ENCODE data around the gene ZG16B.

ZG16B gene

DNA sequence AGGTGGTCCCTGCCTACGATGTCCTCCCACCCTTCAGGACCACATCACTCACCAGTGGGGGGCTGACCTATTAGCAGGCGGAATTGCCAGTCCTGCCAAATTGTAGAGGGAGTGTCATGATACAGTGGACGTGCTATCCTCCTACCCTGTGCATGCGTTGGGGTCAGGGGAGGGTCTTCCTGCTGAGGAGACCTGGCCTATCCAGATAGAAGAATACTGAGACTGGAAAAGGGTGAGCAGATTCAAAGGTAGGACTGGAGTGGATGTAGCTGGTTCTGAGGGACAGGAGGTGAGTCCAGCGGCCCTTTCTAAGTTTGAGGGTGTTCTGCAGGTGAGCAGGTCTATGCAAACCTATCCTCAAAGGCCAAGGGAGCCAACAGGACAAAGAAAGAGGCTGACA lies 23.8 kb upstream of the ZG16B start:
- peaks cover 0 to 6% of the 10 kb centered on the region in 2 donors for H3K9me3 ChIP-seq (ENCODE audit: control insufficient read depth in 2 of 2, low read length in 2 of 2)
- no peaks in the 10 kb centered on the region for H3K4me1 ChIP-seq (ENCODE audit: control insufficient read depth in 2 of 2, insufficient read depth in 2 of 2, low read length in 2 of 2)
- H3K27me3 ChIP-seq (ENCODE audit: control insufficient read depth in 2 of 2, insufficient read depth in 2 of 2, low read length in 2 of 2) = peaks cover 2 to 5% of the 10 kb centered on the region in 2 donors
- no peak overlapping the region for H3K9ac ChIP-seq (ENCODE audit: low read depth in 1 of 2, low read length in 2 of 2)
- no peaks in the 10 kb centered on the region for H3K36me3 ChIP-seq (ENCODE audit: control insufficient read depth in 2 of 2, insufficient read depth in 2 of 2, low read length in 2 of 2)
- no peak overlapping the region for H3K27ac ChIP-seq (ENCODE audit: low read depth in 2 of 2, low read length in 2 of 2)
- H3K4me3 ChIP-seq (ENCODE audit: low read length in 2 of 2) = no peak overlapping the region

DNA sequence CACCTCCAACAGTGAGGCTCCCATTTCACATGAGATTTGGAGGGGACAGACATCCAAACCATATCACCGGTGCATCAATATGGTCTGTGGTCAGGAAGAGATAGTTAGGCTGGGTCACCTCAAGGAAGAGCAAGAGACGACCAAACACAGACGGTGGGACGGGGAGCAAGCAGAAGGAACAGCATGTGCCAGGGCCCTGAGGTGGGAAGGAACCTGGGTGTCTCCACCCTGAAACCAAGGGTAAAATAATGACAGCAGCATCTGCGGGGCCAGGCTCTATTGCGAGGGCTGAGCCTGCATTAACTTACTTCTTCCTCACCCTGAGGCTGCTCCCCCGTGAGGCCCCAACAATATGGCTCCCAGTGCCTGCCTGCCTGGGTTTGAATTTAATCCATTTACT lies 21.9 kb upstream of the ZG16B start:
- Histone ChIP-seq H3K9ac (ENCODE audit: low read depth in 1 of 2, low read length in 2 of 2) (no peak overlapping the region), H3K9me3 (ENCODE audit: control insufficient read depth in 2 of 2, low read length in 2 of 2) (peaks cover 0 to 6% of the 10 kb centered on the region in 2 donors), H3K36me3 (ENCODE audit: control insufficient read depth in 2 of 2, insufficient read depth in 2 of 2, low read length in 2 of 2) (no peaks in the 10 kb centered on the region), H3K27me3 (ENCODE audit: control insufficient read depth in 2 of 2, insufficient read depth in 2 of 2, low read length in 2 of 2) (peaks cover 5 to 8% of the 10 kb centered on the region in 2 donors), H3K27ac (ENCODE audit: low read depth in 2 of 2, low read length in 2 of 2) (no peak overlapping the region), H3K4me3 (ENCODE audit: low read length in 2 of 2) (no peak overlapping the region), H3K4me1 (ENCODE audit: control insufficient read depth in 2 of 2, insufficient read depth in 2 of 2, low read length in 2 of 2) (no peaks in the 10 kb centered on the region)

GRCh38 chr16:2809149-2809760 lies 20.8 kb upstream of the ZG16B start:
- Histone ChIP-seq H3K36me3 (ENCODE audit: control insufficient read depth in 2 of 2, insufficient read depth in 2 of 2, low read length in 2 of 2) (no peaks in the 10 kb centered on the region), H3K9ac (ENCODE audit: low read depth in 1 of 2, low read length in 2 of 2) (no peak overlapping the region), H3K9me3 (ENCODE audit: control insufficient read depth in 2 of 2, low read length in 2 of 2) (peaks cover 0 to 3% of the 10 kb centered on the region in 2 donors), H3K4me1 (ENCODE audit: control insufficient read depth in 2 of 2, insufficient read depth in 2 of 2, low read length in 2 of 2) (no peaks in the 10 kb centered on the region), H3K27me3 (ENCODE audit: control insufficient read depth in 2 of 2, insufficient read depth in 2 of 2, low read length in 2 of 2) (peaks cover 5 to 8% of the 10 kb centered on the region in 2 donors), H3K4me3 (ENCODE audit: low read length in 2 of 2) (no peak overlapping the region), H3K27ac (ENCODE audit: low read depth in 2 of 2, low read length in 2 of 2) (no peak overlapping the region)

DNA sequence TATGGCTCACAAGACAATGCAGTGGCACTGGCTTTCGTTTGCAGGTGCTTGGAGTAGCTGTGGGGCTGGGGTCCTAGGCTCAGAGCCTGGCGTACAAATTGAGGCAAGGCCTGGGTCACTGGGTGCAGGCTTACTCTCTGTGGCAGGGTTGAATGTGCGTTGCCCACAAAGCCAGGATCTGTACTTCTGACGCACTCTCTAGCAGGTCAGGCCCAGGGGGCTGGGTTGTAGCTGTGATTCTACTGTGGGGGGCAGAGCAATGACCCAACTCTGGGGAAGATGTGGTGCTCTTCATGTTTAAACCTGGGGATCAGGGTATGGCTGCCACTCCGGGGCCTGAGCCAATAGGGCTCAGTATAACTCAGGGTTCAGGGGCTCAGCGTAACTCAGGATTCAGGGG lies 19.5 kb upstream of the ZG16B start:
- H3K9me3 ChIP-seq (ENCODE audit: control insufficient read depth in 2 of 2, low read length in 2 of 2) = no peaks in the 10 kb centered on the region
- H3K27ac ChIP-seq (ENCODE audit: low read depth in 2 of 2, low read length in 2 of 2) = no peak overlapping the region
- no peaks in the 10 kb centered on the region for H3K4me1 ChIP-seq (ENCODE audit: control insufficient read depth in 2 of 2, insufficient read depth in 2 of 2, low read length in 2 of 2)
- H3K36me3 ChIP-seq (ENCODE audit: control insufficient read depth in 2 of 2, insufficient read depth in 2 of 2, low read length in 2 of 2) = no peaks in the 10 kb centered on the region
- H3K9ac ChIP-seq (ENCODE audit: low read depth in 1 of 2, low read length in 2 of 2) = no peak overlapping the region
- peaks cover 5 to 8% of the 10 kb centered on the region in 2 donors for H3K27me3 ChIP-seq (ENCODE audit: control insufficient read depth in 2 of 2, insufficient read depth in 2 of 2, low read length in 2 of 2)
- H3K4me3 ChIP-seq (ENCODE audit: low read length in 2 of 2) = no peak overlapping the region

DNA sequence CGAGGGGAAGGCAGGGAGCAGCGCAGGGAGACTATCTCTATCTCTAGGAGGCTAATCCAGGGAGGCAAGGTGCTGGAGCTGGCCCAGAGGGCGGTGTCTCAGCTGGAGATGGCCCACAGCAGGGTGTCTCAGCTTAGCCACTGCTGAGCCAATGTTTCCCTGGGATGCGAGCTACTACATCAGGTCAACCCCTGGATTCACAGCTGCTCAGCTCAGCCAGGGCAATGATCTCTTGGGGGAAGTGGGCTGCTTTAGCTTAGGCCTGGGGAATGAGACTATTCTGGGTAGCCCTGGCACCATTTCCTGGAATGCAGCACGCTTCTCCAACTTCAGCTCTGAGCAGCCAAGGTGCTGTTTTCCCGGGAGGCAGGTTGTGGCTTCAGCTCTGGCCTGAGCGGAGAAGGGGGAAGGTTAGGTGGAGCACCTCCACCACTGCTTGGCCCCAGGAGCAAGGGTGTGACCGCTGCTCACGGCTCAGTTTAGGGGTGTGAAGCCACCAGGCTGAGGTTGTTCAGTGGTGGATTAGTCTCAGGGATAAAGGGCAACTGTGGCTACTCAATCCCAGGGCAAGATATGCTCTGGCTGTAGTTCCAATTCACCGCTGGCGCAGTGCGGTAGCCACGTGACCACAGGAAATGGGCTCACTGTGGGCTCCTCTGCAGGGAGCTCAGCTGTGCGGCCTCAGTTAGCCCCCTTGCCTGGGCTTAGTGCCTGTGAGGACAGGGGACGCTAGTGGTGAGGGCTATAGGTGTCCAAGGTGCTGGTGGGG lies 18.2 kb upstream of the ZG16B start:
- no peak overlapping the region for H3K27ac ChIP-seq (ENCODE audit: low read depth in 2 of 2, low read length in 2 of 2)
- H3K4me1 ChIP-seq (ENCODE audit: control insufficient read depth in 2 of 2, insufficient read depth in 2 of 2, low read length in 2 of 2) = no peaks in the 10 kb centered on the region
- no peak overlapping the region for H3K9ac ChIP-seq (ENCODE audit: low read depth in 1 of 2, low read length in 2 of 2)
- no peaks in the 10 kb centered on the region for H3K36me3 ChIP-seq (ENCODE audit: control insufficient read depth in 2 of 2, insufficient read depth in 2 of 2, low read length in 2 of 2)
- H3K4me3 ChIP-seq (ENCODE audit: low read length in 2 of 2) = no peak overlapping the region
- H3K27me3 ChIP-seq (ENCODE audit: control insufficient read depth in 2 of 2, insufficient read depth in 2 of 2, low read length in 2 of 2) = peaks cover 0 to 6% of the 10 kb centered on the region in 2 donors
- H3K9me3 ChIP-seq (ENCODE audit: control insufficient read depth in 2 of 2, low read length in 2 of 2) = no peaks in the 10 kb centered on the region

DNA sequence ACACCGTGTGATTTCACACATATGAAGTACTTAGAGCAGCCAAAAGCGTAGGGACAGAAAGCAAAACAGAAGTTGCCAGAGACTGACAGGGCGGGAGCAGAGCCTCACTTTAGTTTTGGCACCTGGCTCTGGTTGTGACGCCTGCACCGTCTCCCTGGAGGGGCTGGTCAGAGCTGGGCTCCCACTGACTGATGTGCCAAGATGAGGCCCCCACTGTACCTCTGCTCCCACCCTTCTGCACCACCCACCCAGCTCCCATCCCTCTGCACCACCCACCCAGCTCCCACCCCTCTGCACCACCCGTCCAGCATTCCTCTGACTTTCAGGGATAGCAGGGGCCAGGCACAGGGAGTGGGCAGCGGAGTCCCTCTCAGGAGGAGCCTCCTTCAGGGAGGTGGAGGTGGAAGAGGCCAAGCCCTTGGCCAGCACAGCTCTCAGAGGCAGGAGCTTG lies 16.3 kb upstream of the ZG16B start:
- Histone ChIP-seq H3K4me3 (ENCODE audit: low read length in 2 of 2) (no peak overlapping the region), H3K27me3 (ENCODE audit: control insufficient read depth in 2 of 2, insufficient read depth in 2 of 2, low read length in 2 of 2) (peaks cover 0 to 6% of the 10 kb centered on the region in 2 donors), H3K36me3 (ENCODE audit: control insufficient read depth in 2 of 2, insufficient read depth in 2 of 2, low read length in 2 of 2) (no peaks in the 10 kb centered on the region), H3K9me3 (ENCODE audit: control insufficient read depth in 2 of 2, low read length in 2 of 2) (no peaks in the 10 kb centered on the region), H3K9ac (ENCODE audit: low read depth in 1 of 2, low read length in 2 of 2) (no peak overlapping the region), H3K4me1 (ENCODE audit: control insufficient read depth in 2 of 2, insufficient read depth in 2 of 2, low read length in 2 of 2) (no peaks in the 10 kb centered on the region), H3K27ac (ENCODE audit: low read depth in 2 of 2, low read length in 2 of 2) (no peak overlapping the region)

DNA sequence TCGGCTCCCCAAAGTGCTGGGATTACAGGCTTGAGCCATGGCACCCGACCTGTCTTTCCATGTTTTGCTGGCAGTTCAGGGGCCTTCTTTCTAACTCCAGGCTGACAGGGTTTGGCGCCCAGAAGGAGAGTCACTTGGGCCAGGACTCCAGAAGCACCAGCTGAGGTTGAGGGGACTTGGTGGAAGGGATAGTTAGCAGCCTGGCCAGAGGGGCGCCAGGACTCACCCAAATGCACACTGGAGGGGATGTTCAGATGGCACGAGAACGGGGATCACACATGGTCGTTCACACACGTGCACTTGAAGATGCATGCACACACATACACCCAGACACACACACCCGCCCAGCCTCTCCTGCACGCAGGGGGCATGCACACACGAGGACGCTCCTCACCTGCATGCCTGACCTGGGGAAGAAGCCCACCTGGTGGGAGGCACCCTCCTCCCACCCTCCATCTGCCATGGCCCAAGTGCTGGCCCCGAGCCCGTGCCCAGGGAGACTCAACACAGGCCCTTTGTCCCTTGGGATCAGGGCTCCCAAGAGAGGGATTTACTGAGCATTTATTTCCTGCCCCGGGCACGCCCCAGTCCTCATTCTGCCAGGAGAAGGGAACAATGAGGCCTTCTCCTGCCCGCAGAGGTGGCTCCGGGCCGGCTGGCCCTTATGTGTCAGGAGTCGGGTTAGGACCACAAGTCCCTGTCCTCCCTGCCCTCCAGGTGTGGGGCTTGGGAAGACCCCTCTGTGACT lies 15.4 kb upstream of the ZG16B start:
- H3K4me3 ChIP-seq (ENCODE audit: low read length in 2 of 2) = no peak overlapping the region
- H3K9ac ChIP-seq (ENCODE audit: low read depth in 1 of 2, low read length in 2 of 2) = no peak overlapping the region
- H3K4me1 ChIP-seq (ENCODE audit: control insufficient read depth in 2 of 2, insufficient read depth in 2 of 2, low read length in 2 of 2) = no peaks in the 10 kb centered on the region
- H3K9me3 ChIP-seq (ENCODE audit: control insufficient read depth in 2 of 2, low read length in 2 of 2) = no peaks in the 10 kb centered on the region
- no peaks in the 10 kb centered on the region for H3K36me3 ChIP-seq (ENCODE audit: control insufficient read depth in 2 of 2, insufficient read depth in 2 of 2, low read length in 2 of 2)
- H3K27ac ChIP-seq (ENCODE audit: low read depth in 2 of 2, low read length in 2 of 2) = no peak overlapping the region
- peaks cover 0 to 6% of the 10 kb centered on the region in 2 donors for H3K27me3 ChIP-seq (ENCODE audit: control insufficient read depth in 2 of 2, insufficient read depth in 2 of 2, low read length in 2 of 2)

DNA sequence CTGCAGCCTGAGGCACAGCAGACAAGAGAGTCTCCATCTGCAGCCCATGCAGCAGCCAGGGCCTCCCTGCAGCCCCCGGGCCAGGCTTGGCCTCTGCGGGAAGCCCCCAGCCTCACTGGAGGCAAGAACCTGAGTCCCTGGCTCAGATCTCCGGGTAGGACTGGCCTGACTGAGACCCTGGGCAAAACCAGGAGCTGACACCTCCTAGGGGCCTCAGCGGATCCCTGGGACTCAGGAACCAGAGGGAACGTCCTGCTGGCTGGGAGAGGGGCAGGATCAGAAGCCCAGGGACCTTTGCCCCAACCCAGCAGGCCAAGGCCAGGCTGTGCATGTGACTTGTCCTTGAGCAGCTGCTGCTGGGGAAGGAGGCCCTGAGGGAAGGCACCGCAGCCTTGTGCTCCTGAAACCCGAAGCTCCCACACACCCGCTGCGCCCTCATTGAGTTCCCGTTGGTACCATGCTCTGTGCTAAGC lies 14.8 kb upstream of the ZG16B start:
- Histone ChIP-seq H3K27ac (ENCODE audit: low read depth in 2 of 2, low read length in 2 of 2) (no peak overlapping the region), H3K27me3 (ENCODE audit: control insufficient read depth in 2 of 2, insufficient read depth in 2 of 2, low read length in 2 of 2) (peaks cover 0 to 6% of the 10 kb centered on the region in 2 donors), H3K9me3 (ENCODE audit: control insufficient read depth in 2 of 2, low read length in 2 of 2) (no peaks in the 10 kb centered on the region), H3K4me1 (ENCODE audit: control insufficient read depth in 2 of 2, insufficient read depth in 2 of 2, low read length in 2 of 2) (no peaks in the 10 kb centered on the region), H3K9ac (ENCODE audit: low read depth in 1 of 2, low read length in 2 of 2) (no peak overlapping the region), H3K4me3 (ENCODE audit: low read length in 2 of 2) (no peak overlapping the region), H3K36me3 (ENCODE audit: control insufficient read depth in 2 of 2, insufficient read depth in 2 of 2, low read length in 2 of 2) (no peaks in the 10 kb centered on the region)

- H3K27ac ChIP-seq (ENCODE audit: low read depth in 2 of 2, low read length in 2 of 2) = no peak within 1 kb of the TSS
- H3K36me3 ChIP-seq (ENCODE audit: control insufficient read depth in 2 of 2, insufficient read depth in 2 of 2, low read length in 2 of 2) = no peaks in the 10 kb centered on the region
- no peak within 1 kb of the TSS for H3K4me3 ChIP-seq (ENCODE audit: low read length in 2 of 2)
- H3K27me3 ChIP-seq (ENCODE audit: control insufficient read depth in 2 of 2, insufficient read depth in 2 of 2, low read length in 2 of 2) = peaks cover 0 to 3% of the 10 kb centered on the region in 2 donors
- no peak within 1 kb of the TSS for H3K9ac ChIP-seq (ENCODE audit: low read depth in 1 of 2, low read length in 2 of 2)
- no peaks in the 10 kb centered on the region for H3K9me3 ChIP-seq (ENCODE audit: control insufficient read depth in 2 of 2, low read length in 2 of 2)
- no peaks in the 10 kb centered on the region for H3K4me1 ChIP-seq (ENCODE audit: control insufficient read depth in 2 of 2, insufficient read depth in 2 of 2, low read length in 2 of 2)
These were observed 13.3 kb upstream of the ZG16B start, which contains the start of gene PRSS21 for GRCh38 chr16:2816751-2817339. TSS of gene PRSS21 (plus strand) at chr16:2817237. CDS start at chr16:2817269, 32 bp downstream.
